SJSA1 (cell line): ENCODE results near the gene TTC23L. TPM values are rescaled to one million over a fixed set of nuclear protein-coding genes. Genes with fewer than 3 reads are reported as not detected.
"Not testable (repeated sequence)": the region's sequence is repeated elsewhere in the genome, so short reads cannot be mapped to it uniquely, and the experiment has no call there.

Experiments
- DNase-seq, 2 experiments: peaks; one replicate each; pipeline ENCODE4 v3.0.0-alpha.2; 2015 to 2020; ENCODE audit warnings: low spot score in 2 of 2, low read depth in 1 of 2
- H3K27ac ChIP-seq: fragments of 250-450 bp; sonication (Bioruptor Pico); 2 replicates; pipeline ENCODE4 v1.5.1; 2020; ENCODE audit warnings: mild to moderate bottlenecking, moderate library complexity
- H3K27me3 ChIP-seq: fragments of 250-450 bp; sonication (Bioruptor Pico); replicated peaks from 2 replicates; pipeline ENCODE4 v1.5.1; 2020; ENCODE audit warnings: mild to moderate bottlenecking, moderate library complexity
- H3K36me3 ChIP-seq: fragments of 250-450 bp; sonication (Bioruptor Pico); 2 replicates; pipeline ENCODE4 v1.5.1; 2020; ENCODE audit warnings: mild to moderate bottlenecking
- H3K4me1 ChIP-seq: fragments of 250-450 bp; sonication (Bioruptor Pico); replicated peaks from 2 replicates; pipeline ENCODE4 v1.6.1; 2021; ENCODE audit warnings: mild to moderate bottlenecking
- H3K4me3 ChIP-seq: fragments of 250-450 bp; sonication (Bioruptor Pico); 2 replicates; pipeline ENCODE4 v1.5.1; 2020; ENCODE audit warnings: mild to moderate bottlenecking
- H3K9me3 ChIP-seq: fragments of 250-450 bp; sonication (Bioruptor Pico); replicated peaks from 2 replicates; pipeline ENCODE4 v1.5.1; 2020; ENCODE audit warnings: mild to moderate bottlenecking
- total RNA-seq: library from RNA; depleted of rRNA; stranded (reverse); fragments of >200 nt; shearing (Covaris generic); gene quantifications from 2 replicates; pipeline ENCODE4 v1.2.3, GENCODE V29; 2014

TTC23L gene
- total RNA-seq, 1 experiment from 2014 or later, result not detected

DNA sequence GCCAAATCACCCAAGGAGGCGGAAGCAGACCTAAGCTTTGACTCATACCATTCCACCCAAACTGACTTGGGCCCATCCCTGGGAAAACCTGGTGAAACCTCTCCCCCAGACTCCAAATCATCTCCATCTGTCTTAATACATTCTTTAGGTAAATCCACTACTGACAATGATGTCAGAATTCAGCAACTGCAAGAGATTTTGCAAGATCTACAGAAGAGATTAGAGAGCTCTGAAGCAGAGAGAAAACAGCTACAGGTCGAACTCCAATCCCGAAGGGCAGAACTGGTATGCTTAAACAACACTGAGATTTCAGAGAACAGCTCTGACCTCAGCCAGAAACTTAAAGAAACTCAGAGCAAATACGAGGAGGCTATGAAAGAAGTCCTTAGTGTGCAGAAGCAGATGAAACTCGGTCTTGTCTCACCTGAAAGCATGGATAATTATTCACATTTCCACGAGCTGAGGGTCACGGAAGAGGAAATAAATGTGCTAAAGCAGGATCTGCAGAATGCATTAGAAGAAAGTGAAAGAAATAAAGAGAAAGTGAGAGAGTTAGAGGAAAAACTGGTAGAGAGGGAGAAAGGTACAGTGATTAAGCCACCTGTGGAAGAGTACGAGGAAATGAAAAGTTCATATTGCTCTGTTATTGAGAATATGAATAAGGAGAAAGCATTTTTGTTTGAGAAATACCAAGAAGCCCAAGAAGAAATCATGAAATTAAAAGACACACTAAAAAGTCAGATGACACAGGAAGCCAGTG is 15.8 kb upstream of the TTC23L start:
- Histone ChIP-seq H3K27ac (no peak overlapping the region), H3K4me3 (no peak overlapping the region), H3K27me3 (no peaks in the 10 kb centered on the region), H3K4me1 (no peaks in the 10 kb centered on the region), H3K36me3 (peaks cover 15% of the 10 kb centered on the region), H3K9me3 (no peaks in the 10 kb centered on the region)
- no peak for DNase-seq

GRCh38 chr5:34826347-34826746 is 12.6 kb upstream of the TTC23L start:
- Histone ChIP-seq H3K9me3 (no peaks in the 10 kb centered on the region), H3K4me3 (no peak overlapping the region), H3K27me3 (no peaks in the 10 kb centered on the region), H3K4me1 (no peaks in the 10 kb centered on the region), H3K27ac (no peak overlapping the region), H3K36me3 (peaks cover 18% of the 10 kb centered on the region)
- no peak for DNase-seq

- no peaks in the 10 kb centered on the region for H3K9me3 ChIP-seq
- peaks cover 18% of the 10 kb centered on the region for H3K36me3 ChIP-seq
- H3K4me3 ChIP-seq, result no peak overlapping the region
- H3K27ac ChIP-seq, result no peak overlapping the region
- no peaks in the 10 kb centered on the region for H3K27me3 ChIP-seq
- no peak for DNase-seq
- no peaks in the 10 kb centered on the region for H3K4me1 ChIP-seq
Measured at GRCh38 chr5:34827588-34828506, 11.1 kb upstream of the TTC23L start.

- H3K36me3 ChIP-seq, DNase-seq, H3K27ac ChIP-seq, H3K4me1 ChIP-seq, H3K27me3 ChIP-seq, H3K4me3 ChIP-seq, H3K9me3 ChIP-seq: not testable (repeated sequence)
Measured at GRCh38 chr5:34830827-34831226, 8.1 kb upstream of the TTC23L start.

- Histone ChIP-seq H3K9me3 (no peaks in the 10 kb centered on the region), H3K27me3 (no peaks in the 10 kb centered on the region), H3K4me3 (no peak overlapping the region), H3K27ac (no peak overlapping the region), H3K4me1 (no peaks in the 10 kb centered on the region), H3K36me3 (peaks cover 8% of the 10 kb centered on the region; the same call in 1 of the 2 replicates)
- no peak for DNase-seq
Measured at GRCh38 chr5:34831303-34831702, 7.7 kb upstream of the TTC23L start.

DNA sequence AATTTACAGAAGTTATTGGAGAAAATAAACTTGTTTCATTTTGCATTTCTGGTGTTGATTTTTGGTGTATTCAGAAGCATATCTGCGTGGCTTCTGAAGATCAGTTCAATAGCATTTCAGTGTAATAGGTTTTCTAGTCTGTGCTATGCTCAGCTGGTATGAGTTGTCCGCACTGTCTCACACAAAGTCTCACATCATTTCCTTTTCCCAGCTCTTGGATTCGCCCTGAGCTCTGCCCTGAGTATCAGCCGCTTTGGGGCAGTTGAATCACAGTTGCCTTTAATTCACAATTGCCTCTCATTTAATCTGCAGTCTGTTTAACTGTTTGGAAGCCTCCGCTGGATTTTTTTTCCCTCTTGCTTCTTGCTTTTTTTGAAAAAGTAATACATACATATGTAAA is 6.4 kb upstream of the TTC23L start:
- no peaks in the 10 kb centered on the region for H3K9me3 ChIP-seq
- H3K4me1 ChIP-seq, result no peaks in the 10 kb centered on the region
- H3K36me3 ChIP-seq, result 0 out of 2 replicates have a peak, but pooled peaks cover 3% of the 10 kb centered on the region
- no peaks in the 10 kb centered on the region for H3K27me3 ChIP-seq
- no peak overlapping the region for H3K27ac ChIP-seq
- no peak overlapping the region for H3K4me3 ChIP-seq
- no peak for DNase-seq

DNA sequence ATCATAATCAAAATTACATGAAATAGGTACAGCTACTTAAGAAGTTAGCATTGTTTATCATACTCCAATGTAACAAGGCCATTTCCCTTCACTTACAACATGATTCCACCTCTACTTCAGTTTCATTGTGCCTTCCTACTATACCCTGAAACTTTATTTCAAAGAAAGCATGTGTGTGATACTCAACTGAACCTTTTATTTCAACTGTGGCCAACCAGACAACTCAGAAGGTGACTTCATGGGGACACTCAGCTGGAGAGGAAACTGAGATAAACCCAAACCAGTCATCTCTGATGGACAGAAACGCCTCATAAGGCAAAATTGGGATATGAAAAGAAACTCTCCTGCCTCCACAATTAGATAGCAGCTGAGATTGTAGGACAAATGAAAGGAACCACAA is 5.9 kb upstream of the TTC23L start:
- H3K27me3 ChIP-seq, result no peaks in the 10 kb centered on the region
- H3K4me3 ChIP-seq, result no peak overlapping the region
- no peak for DNase-seq
- H3K9me3 ChIP-seq, result no peaks in the 10 kb centered on the region
- H3K36me3 ChIP-seq, result 0 out of 2 replicates have a peak, but pooled peaks cover 3% of the 10 kb centered on the region
- no peak overlapping the region for H3K27ac ChIP-seq
- H3K4me1 ChIP-seq, result no peaks in the 10 kb centered on the region

DNA sequence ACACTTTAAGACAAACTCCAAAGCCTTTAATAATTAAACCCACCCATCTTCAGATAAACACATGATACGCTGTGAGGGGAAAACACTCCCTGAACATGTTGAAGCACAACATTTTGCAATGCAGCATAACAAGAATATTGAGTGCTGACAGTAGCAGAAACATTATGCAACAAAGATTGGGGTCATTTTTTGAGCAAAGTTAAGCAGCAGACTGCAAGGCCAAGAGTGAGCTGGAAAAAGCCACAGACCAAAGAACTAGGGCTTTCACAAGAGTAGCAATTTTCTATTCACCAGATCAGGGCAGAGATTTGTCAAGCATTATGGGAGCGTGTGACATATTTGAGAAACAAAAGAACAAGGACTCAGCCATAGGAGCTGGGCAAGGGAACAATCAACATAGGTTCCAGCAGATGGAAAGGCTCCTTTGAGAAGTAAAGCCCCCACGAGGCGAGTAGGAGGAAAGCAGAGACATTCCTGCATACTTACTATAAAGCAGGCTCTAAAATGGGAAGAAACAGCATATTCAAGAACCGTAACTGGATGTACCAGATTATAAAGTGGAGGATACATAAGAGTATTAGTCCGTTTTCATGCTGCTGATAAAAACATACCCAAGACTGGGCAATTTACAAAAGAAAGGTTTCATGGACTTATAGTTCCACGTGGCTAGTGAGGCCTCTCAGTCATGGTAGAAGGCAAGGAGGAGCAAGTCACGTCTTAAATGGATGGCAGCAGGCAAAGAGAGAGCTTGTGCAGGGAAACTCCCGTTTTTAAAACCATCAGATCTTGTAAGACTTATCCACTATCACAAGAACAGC is 4.8 kb upstream of the TTC23L start:
- 0 out of 2 replicates have a peak, but pooled peaks cover 3% of the 10 kb centered on the region for H3K36me3 ChIP-seq
- 0 out of 2 replicates have a peak, but pooled peaks cover 5% of the 10 kb centered on the region for H3K9me3 ChIP-seq
- DNase-seq, result no peak
- peaks cover 8% of the 10 kb centered on the region for H3K4me1 ChIP-seq
- no peaks in the 10 kb centered on the region for H3K27me3 ChIP-seq
- H3K4me3 ChIP-seq, result no peak overlapping the region
- no peak overlapping the region for H3K27ac ChIP-seq

GRCh38 chr5:34834794-34835089 is 4.2 kb upstream of the TTC23L start:
- Histone ChIP-seq H3K27ac (no peak overlapping the region), H3K9me3 (0 out of 2 replicates have a peak, but pooled peaks cover 5% of the 10 kb centered on the region)

DNA sequence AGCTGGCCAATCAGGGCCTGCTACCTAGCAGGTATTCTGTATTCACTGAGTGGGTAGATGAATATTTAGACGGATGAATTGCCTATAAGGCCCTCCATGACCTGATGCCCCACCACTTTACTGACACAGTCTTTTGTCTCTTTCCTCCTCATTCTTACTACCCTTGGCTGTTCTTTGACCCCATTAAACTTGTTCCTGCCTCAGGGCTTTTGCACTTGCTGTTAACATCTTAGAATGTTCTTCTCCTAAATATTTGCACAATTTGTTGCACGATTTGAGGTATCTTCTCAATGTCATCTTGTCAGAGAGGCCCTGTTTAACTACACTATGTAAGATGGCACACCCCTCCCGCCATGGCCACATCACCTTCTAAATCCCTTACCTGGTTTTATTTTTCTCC is 3.3 kb upstream of the TTC23L start:
- DNase-seq, result no peak
- Histone ChIP-seq H3K9me3 (0 out of 2 replicates have a peak, but pooled peaks cover 5% of the 10 kb centered on the region), H3K36me3 (0 out of 2 replicates have a peak, but pooled peaks cover 2% of the 10 kb centered on the region), H3K27me3 (no peaks in the 10 kb centered on the region), H3K27ac (no peak overlapping the region), H3K4me3 (no peak overlapping the region), H3K4me1 (peaks cover 8% of the 10 kb centered on the region)

More at GRCh38 chr5:34834794-34835089, 4.2 kb upstream of the TTC23L start:
- no peak overlapping the region for H3K4me3 ChIP-seq
- H3K27me3 ChIP-seq, result no peaks in the 10 kb centered on the region
- DNase-seq, result no peak
- 0 out of 2 replicates have a peak, but pooled peaks cover 3% of the 10 kb centered on the region for H3K36me3 ChIP-seq
- H3K4me1 ChIP-seq, result peaks cover 8% of the 10 kb centered on the region

- no peak for DNase-seq
- H3K4me1 ChIP-seq, result peaks cover 8% of the 10 kb centered on the region
- H3K27ac ChIP-seq, result no peak overlapping the region
- no peak overlapping the region for H3K4me3 ChIP-seq
- no peaks in the 10 kb centered on the region; the same call in 1 of the 2 replicates for H3K27me3 ChIP-seq
- 0 out of 2 replicates have a peak, but pooled peaks cover 5% of the 10 kb centered on the region for H3K9me3 ChIP-seq
- H3K36me3 ChIP-seq, result no peaks in the 10 kb centered on the region
Measured at GRCh38 chr5:34841816-34842215, 2.9 kb downstream of the TTC23L start.

- no peak overlapping the region for H3K27ac ChIP-seq
- H3K4me3 ChIP-seq, result no peak overlapping the region
- H3K36me3 ChIP-seq, result no peaks in the 10 kb centered on the region
- no peaks in the 10 kb centered on the region; the same call in 1 of the 2 replicates for H3K27me3 ChIP-seq
- no peak for DNase-seq
- H3K9me3 ChIP-seq, result 0 out of 2 replicates have a peak, but pooled peaks cover 5% of the 10 kb centered on the region
- peaks cover 8% of the 10 kb centered on the region for H3K4me1 ChIP-seq
Measured at GRCh38 chr5:34842554-34842953, 3.6 kb downstream of the TTC23L start.

GRCh38 chr5:34843497-34843896 is 4.5 kb downstream of the TTC23L start:
- Histone ChIP-seq H3K27me3 (no peaks in the 10 kb centered on the region; the same call in 1 of the 2 replicates), H3K36me3 (no peaks in the 10 kb centered on the region), H3K9me3 (0 out of 2 replicates have a peak, but pooled peaks cover 4% of the 10 kb centered on the region), H3K4me1 (peaks cover 7% of the 10 kb centered on the region), H3K4me3 (no peak overlapping the region), H3K27ac (no peak overlapping the region)
- DNase-seq, result no peak
